Panc1 (cell line): ENCODE results near the gene MXD3.

Experiments used
- CTCF ChIP-seq: fragments of 450-650 bp; IDR thresholded peaks from 2 replicates; pipeline ENCODE4 v1.5.1; 2017; ENCODE audit warnings: mild to moderate bottlenecking
- POLR2AphosphoS5 ChIP-seq: IDR thresholded peaks from 2 replicates; pipeline ENCODE4 v1.6.1; 2012; ENCODE audit warnings: mild to moderate bottlenecking, low read depth, low read length, moderate library complexity
- REST ChIP-seq, 2 experiments: IDR thresholded peaks; 2 replicates each; pipeline ENCODE4 v1.6.1; 2011 to 2012; ENCODE audit warnings: low read depth in 2 of 2, control low read depth in 1 of 2, low read length in 1 of 2, mild to moderate bottlenecking in 1 of 2, moderate library complexity in 1 of 2; ENCODE audit not compliant: insufficient read depth in 1 of 2
- SIN3A ChIP-seq: IDR thresholded peaks from 2 replicates; pipeline ENCODE4 v1.6.1; 2012; ENCODE audit warnings: low read depth, mild to moderate bottlenecking, low read length, moderate library complexity, borderline replicate concordance; ENCODE audit not compliant: insufficient read depth
- TCF7L2 ChIP-seq: IDR thresholded peaks from 2 replicates; pipeline ENCODE4 v1.6.1; 2011; ENCODE audit warnings: mild to moderate bottlenecking, low read depth, low read length, inconsistent platforms

- TF ChIP-seq CTCF = no peak
- TF ChIP-seq POLR2AphosphoS5 = no peak
- TF ChIP-seq REST (IDR thresholded peaks at IDR 0.05; ENCODE audit: insufficient read depth in 1 of 2, low read depth in 2 of 2, low read length in 1 of 2) = no peak
- TF ChIP-seq TCF7L2 = no peak
- TF ChIP-seq SIN3A = no peak
These were observed 42.6 kb upstream of the MXD3 start for GRCh38 chr5:177354256-177354655.
